Spleen (tissue), 7 donors: ENCODE measurements around the gene GPR142.

ENCODE experiments used
- CTCF ChIP-seq, 11 experiments: fragments of 200-600 bp in 7 of 11; fragments of 450-650 bp in 4 of 11; sonication (generic) in 4 of 11; IDR thresholded peaks in 8 of 11; conservative IDR thresholded peaks in 3 of 11; 1 replicate in 7 of 11; 2 replicates in 4 of 11; pipeline versions ENCODE4 v1.4.0 to v1.8.0; 2016 to 2021; ENCODE audit warnings: antibody characterized with exemption in 11 of 11, inconsistent platforms in 4 of 11, mild to moderate bottlenecking in 1 of 11
- POLR2A ChIP-seq, 3 donors: fragments of 450-650 bp; IDR thresholded peaks; one replicate each; pipeline ENCODE4 v1.5.1; 2017; ENCODE audit warnings: antibody characterized with exemption in 3 of 3, mild to moderate bottlenecking in 1 of 3
- donor health status: DM: no; HTN: no; CAD: no; lungs with moderate emphysema.
- donor health status: DM: no; HTN: no; CAD: no.
- donor health status: DM: no; HTN: no; CAD: no.

GRCh38 chr17:74383141-74383540 lies 15.8 kb downstream of the GPR142 start:
- TF ChIP-seq CTCF (IDR thresholded peaks at IDR 0.05 in 8 of 11, conservative IDR thresholded peaks at IDR 0.05 in 3 of 11) (no peak), POLR2A (IDR thresholded peaks at IDR 0.05) (no peak)
